Activated CD4-positive, alpha-beta T cell treated with anti-CD3 and anti-CD28 coated beads, Interleukin-2, amount 10 ng/mL, durations not matched to agents 24 days and 14 days (primary cell): ENCODE measurements around the gene PDGFD. TPM values are rescaled to one million over a fixed set of nuclear protein-coding genes. Genes with fewer than 3 reads are reported as not detected.
"Not testable (repeated sequence)": the region's sequence is repeated elsewhere in the genome, so short reads cannot be mapped to it uniquely, and the experiment has no call there.

ENCODE experiments used
- DNase-seq: peaks from one replicate; pipeline ENCODE4 v3.0.0; 2022
- H3K27ac Mint-ChIP-seq: one replicate; pipeline ENCODE4 v1.8.0; 2022; ENCODE audit warnings: mild to moderate bottlenecking, mixed read lengths
- H3K27me3 Mint-ChIP-seq: one replicate; pipeline ENCODE4 v1.8.0; 2022; ENCODE audit warnings: mixed read lengths
- H3K36me3 Mint-ChIP-seq: one replicate; pipeline ENCODE4 v1.8.0; 2022; ENCODE audit warnings: low read depth, mild to moderate bottlenecking, mixed read lengths
- H3K4me1 Mint-ChIP-seq: one replicate; pipeline ENCODE4 v1.8.0; 2021; ENCODE audit warnings: mixed read lengths
- H3K4me3 Mint-ChIP-seq: one replicate; pipeline ENCODE4 v1.8.0; 2022; ENCODE audit warnings: mild to moderate bottlenecking, moderate library complexity, mixed read lengths
- H3K9me3 Mint-ChIP-seq: one replicate; pipeline ENCODE4 v1.8.0; 2021; ENCODE audit warnings: mixed read lengths
- intact Hi-C: fragments of 100-400 bp; cut with micrococcal nuclease; formaldehyde crosslinking; loops from one replicate; pipeline ENCODE4 v1.15.1; 2023
- total RNA-seq: library from RNA; stranded (reverse); gene quantifications from 2 replicates; pipeline ENCODE4 v1.2.3, GENCODE V29; 2022

The PDGFD gene
- total RNA-seq, 1 donor from 2014 or later = not detected

DNA sequence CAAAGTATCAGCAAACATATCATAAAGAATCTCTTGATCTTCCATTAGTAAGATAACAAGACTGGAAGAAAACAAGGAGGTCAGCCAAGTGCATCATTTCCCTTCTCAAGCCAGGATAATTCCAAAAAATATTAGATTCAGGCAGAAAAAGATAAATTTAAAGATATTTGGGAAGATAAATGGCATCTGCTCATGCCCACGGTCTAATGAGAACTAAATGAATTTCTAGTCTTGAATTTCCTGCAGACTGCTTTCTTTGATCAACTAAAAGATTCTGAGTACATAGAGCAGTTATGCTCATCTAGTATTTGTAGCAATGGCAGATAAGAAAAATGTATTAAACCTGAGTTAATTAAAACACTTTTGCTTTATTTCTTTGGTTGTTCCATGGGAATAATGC is 96.4 kb downstream of the PDGFD start:
- Mint-ChIP-seq H3K9me3 (no peaks in the 10 kb centered on the region), H3K36me3 (no peaks in the 10 kb centered on the region), H3K27me3 (no peaks in the 10 kb centered on the region), H3K4me3 (no peak overlapping the region), H3K27ac (no peak overlapping the region), H3K4me1 (no peaks in the 10 kb centered on the region)
- intact Hi-C loops = no loop called here
- DNase-seq = no peak

DNA sequence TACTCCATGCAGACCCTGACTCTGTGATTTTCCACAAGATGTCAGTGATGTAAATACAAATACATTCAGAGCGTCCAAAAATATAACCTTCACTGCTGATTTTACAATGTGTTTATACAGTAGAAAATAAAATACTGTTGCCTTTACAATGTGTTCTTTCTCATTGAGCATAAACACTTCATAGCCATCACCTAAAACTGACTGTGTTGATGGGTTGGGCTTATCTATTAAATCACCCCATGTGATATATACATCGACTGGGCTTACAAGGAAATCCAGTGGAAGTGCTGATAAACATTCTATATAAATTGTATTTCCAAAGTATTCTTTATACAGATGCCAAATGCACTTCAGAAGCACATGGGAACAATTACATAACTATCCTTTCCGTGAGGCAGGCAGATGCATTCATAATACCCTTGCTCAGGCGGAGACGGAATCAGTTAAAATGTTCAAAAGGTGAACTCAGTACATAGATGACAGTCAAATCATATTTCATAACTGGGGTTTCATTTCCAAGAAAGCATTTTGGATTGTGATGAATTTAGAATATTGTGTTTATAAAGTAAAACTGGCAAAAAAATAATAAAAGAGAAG is 99.8 kb downstream of the PDGFD start:
- no peak overlapping the region for H3K4me3 Mint-ChIP-seq
- DNase-seq = no peak
- no peaks in the 10 kb centered on the region for H3K9me3 Mint-ChIP-seq

DNA sequence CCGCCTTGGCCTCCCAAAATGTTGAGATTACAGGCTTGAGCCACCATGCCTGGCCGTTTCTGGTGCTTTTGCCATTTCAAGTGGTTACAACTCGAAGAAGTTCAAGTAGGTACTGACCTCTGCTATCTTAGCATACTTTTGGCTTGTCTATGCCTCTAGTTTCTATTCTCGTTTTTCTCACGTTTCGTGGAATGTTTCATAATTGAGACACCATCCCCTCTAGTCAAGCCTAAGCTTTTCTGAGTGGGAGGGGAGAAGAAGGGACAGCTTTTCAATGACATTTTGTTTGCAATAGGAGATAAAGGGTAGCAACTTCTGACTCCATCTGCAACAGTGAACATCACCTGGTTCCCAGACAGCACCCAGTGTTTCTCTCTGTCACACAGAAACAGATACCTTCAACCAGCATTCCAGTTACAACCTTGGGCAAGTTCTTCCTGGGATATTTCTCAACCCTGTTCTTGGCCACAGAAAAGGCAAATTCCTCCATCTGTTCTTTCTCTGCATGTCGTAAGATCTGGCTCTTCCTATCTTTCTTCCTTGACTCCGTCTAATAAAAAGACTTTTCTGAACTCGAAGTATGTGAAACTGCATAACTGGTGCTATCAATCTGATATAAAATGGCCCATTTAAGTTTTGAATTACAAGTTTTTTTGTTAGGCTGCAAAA is 102.0 kb downstream of the PDGFD start:
- H3K27ac Mint-ChIP-seq = no peak overlapping the region
- no peaks in the 10 kb centered on the region for H3K9me3 Mint-ChIP-seq
- no peaks in the 10 kb centered on the region for H3K27me3 Mint-ChIP-seq
- intact Hi-C loops = no loop called here
- no peak for DNase-seq
- no peak overlapping the region for H3K4me3 Mint-ChIP-seq
- H3K4me1 Mint-ChIP-seq = no peaks in the 10 kb centered on the region
- no peaks in the 10 kb centered on the region for H3K36me3 Mint-ChIP-seq

More for the DNA sequence above, 99.8 kb downstream of the PDGFD start:
- H3K36me3 Mint-ChIP-seq = no peaks in the 10 kb centered on the region
- H3K27me3 Mint-ChIP-seq = no peaks in the 10 kb centered on the region
- intact Hi-C loops = no loop called here
- no peak overlapping the region for H3K27ac Mint-ChIP-seq
- no peaks in the 10 kb centered on the region for H3K4me1 Mint-ChIP-seq

- Mint-ChIP-seq H3K4me1 (no peaks in the 10 kb centered on the region), H3K27ac (no peak overlapping the region), H3K27me3 (no peaks in the 10 kb centered on the region), H3K9me3 (no peaks in the 10 kb centered on the region), H3K4me3 (no peak overlapping the region), H3K36me3 (no peaks in the 10 kb centered on the region)
- DNase-seq = no peak
- intact Hi-C loops = no loop called here
These were observed 103.1 kb downstream of the PDGFD start for GRCh38 chr11:104060820-104061219.

GRCh38 chr11:104060004-104060794 is 103.7 kb downstream of the PDGFD start:
- no peak overlapping the region for H3K27ac Mint-ChIP-seq
- H3K9me3 Mint-ChIP-seq = no peaks in the 10 kb centered on the region
- H3K36me3 Mint-ChIP-seq = no peaks in the 10 kb centered on the region
- DNase-seq = no peak
- H3K4me3 Mint-ChIP-seq = no peak overlapping the region
- intact Hi-C loops = no loop called here
- no peaks in the 10 kb centered on the region for H3K27me3 Mint-ChIP-seq
- H3K4me1 Mint-ChIP-seq = no peaks in the 10 kb centered on the region

DNA sequence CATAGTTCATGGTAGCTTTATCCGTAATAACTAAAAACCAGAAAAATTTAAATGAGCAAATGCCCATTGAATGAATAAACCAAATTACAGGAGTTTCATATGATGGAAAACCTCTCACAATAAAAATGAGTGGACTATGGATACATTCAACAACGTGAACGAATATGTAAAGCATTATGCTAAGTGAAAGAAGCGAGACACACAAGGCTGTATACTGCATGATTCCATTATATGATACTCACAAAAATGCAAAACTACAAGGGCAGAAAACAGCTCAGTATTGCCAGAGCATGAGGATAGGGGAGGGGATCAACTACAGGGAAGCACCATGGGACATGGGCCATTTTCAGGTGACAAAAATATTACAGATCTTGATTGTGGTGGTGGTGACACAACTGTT is 105.3 kb downstream of the PDGFD start:
- no peak for DNase-seq
- intact Hi-C loops = no loop called here
- no peaks in the 10 kb centered on the region for H3K36me3 Mint-ChIP-seq
- H3K27me3 Mint-ChIP-seq = no peaks in the 10 kb centered on the region
- H3K4me3 Mint-ChIP-seq = no peak overlapping the region
- H3K9me3 Mint-ChIP-seq = no peaks in the 10 kb centered on the region
- H3K4me1 Mint-ChIP-seq = no peaks in the 10 kb centered on the region
- H3K27ac Mint-ChIP-seq = no peak overlapping the region

DNA sequence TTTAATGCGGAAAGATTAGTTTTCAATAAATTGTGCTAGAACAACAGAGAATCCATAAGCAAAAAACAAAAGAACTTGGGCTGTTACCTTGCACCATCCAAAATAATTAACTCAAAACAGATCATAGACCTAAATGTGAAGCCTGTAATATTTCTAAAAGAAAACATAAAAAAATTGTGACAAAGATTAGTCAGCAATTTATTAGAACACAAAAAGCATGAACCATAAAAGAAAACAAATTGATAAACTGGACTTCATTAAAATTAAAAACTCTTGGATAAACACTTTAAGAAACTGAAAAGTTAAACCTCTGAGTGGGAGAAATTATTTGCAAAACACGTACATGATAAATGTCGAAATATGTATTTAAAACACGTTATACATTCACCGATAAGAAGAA is 106.0 kb downstream of the PDGFD start:
- Mint-ChIP-seq H3K27ac (no peak overlapping the region), H3K4me1 (no peaks in the 10 kb centered on the region), H3K27me3 (no peaks in the 10 kb centered on the region), H3K36me3 (no peaks in the 10 kb centered on the region), H3K9me3 (no peaks in the 10 kb centered on the region), H3K4me3 (no peak overlapping the region)
- no peak for DNase-seq
- intact Hi-C loops = no loop called here

DNA sequence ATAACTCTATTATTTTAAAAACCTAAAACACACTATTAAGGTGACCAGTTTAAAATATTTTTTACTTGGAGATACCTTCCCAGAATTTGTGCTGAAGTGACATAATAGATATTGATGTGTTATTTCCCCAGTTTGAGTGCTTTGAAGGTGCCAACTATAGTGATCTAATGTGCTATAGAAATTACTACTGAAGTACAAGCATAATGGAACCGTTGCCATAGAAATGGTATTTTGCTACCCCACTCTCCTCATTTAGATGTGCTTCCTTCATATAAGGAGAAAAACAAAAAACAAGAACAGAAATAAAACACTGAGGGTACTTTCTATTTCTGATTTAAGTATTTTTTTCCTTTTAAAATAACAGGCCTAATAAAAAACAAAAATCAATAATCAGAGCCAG is 108.4 kb downstream of the PDGFD start:
- intact Hi-C loops = no loop called here
- no peaks in the 10 kb centered on the region for H3K4me1 Mint-ChIP-seq
- H3K36me3 Mint-ChIP-seq = no peaks in the 10 kb centered on the region

GRCh38 chr11:104054911-104055529 is 108.9 kb downstream of the PDGFD start:
- H3K4me3 Mint-ChIP-seq = no peak overlapping the region
- no peaks in the 10 kb centered on the region for H3K9me3 Mint-ChIP-seq
- H3K27me3 Mint-ChIP-seq = no peaks in the 10 kb centered on the region
- no peaks in the 10 kb centered on the region for H3K36me3 Mint-ChIP-seq
- H3K27ac Mint-ChIP-seq = no peak overlapping the region
- DNase-seq = no peak
- intact Hi-C loops = no loop called here
- no peaks in the 10 kb centered on the region for H3K4me1 Mint-ChIP-seq

More for the DNA sequence above, 108.4 kb downstream of the PDGFD start:
- Mint-ChIP-seq H3K9me3 (no peaks in the 10 kb centered on the region), H3K27me3 (no peaks in the 10 kb centered on the region), H3K4me3 (no peak overlapping the region), H3K27ac (no peak overlapping the region)
- DNase-seq = no peak

- no peak for DNase-seq
- intact Hi-C loops = no loop called here
- Mint-ChIP-seq H3K27ac (no peak overlapping the region), H3K9me3 (no peaks in the 10 kb centered on the region), H3K36me3 (no peaks in the 10 kb centered on the region), H3K27me3 (no peaks in the 10 kb centered on the region), H3K4me1 (no peaks in the 10 kb centered on the region), H3K4me3 (no peak overlapping the region)
These were observed 110.0 kb downstream of the PDGFD start for GRCh38 chr11:104053743-104054478.

DNA sequence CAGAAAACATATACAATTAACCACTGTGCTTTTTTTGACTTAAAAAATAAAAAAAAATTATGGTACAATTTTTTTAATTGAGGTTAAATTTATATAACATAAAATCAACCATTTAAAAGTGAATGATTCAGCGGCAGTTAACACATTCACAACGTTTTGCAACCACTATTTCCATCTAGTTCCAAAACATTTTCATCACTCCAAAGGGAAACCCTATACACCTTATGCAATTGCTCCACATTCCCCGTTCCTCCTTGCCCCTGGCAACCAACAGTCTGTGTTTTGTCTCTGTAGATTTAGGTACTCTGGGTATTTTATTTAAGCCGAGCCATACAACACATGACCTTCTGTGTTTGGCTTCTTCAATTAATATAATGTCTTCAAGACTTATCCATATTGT is 112.2 kb downstream of the PDGFD start:
- no peaks in the 10 kb centered on the region for H3K9me3 Mint-ChIP-seq
- no peak for DNase-seq
- H3K27ac Mint-ChIP-seq = no peak overlapping the region
- no peaks in the 10 kb centered on the region for H3K27me3 Mint-ChIP-seq
- no peaks in the 10 kb centered on the region for H3K4me1 Mint-ChIP-seq
- no peaks in the 10 kb centered on the region for H3K36me3 Mint-ChIP-seq
- no peak overlapping the region for H3K4me3 Mint-ChIP-seq
- intact Hi-C loops = no loop called here

GRCh38 chr11:104049116-104049515 is 114.8 kb downstream of the PDGFD start:
- no peak for DNase-seq
- Mint-ChIP-seq H3K4me3 (no peak overlapping the region), H3K4me1 (no peaks in the 10 kb centered on the region), H3K36me3 (no peaks in the 10 kb centered on the region), H3K9me3 (no peaks in the 10 kb centered on the region), H3K27me3 (no peaks in the 10 kb centered on the region), H3K27ac (no peak overlapping the region)
- intact Hi-C loops = no loop called here

GRCh38 chr11:104046858-104047257 is 117.1 kb downstream of the PDGFD start:
- H3K4me3 Mint-ChIP-seq, intact Hi-C loops, H3K36me3 Mint-ChIP-seq, H3K4me1 Mint-ChIP-seq, H3K27me3 Mint-ChIP-seq, H3K9me3 Mint-ChIP-seq, H3K27ac Mint-ChIP-seq, DNase-seq: not testable (repeated sequence)
